Measurements from ENCODE around the gene SUB1.
"Not testable (repeated sequence)": the region's sequence is repeated elsewhere in the genome, so short reads cannot be mapped to it uniquely, and the experiment has no call there.

The SUB1 gene

GRCh38 chr5:32571128-32571527 is 14.2 kb upstream of the SUB1 start:
- no peaks in the 10 kb centered on the region for H3K4me1 ChIP-seq (ENCODE audit: control insufficient read depth, low read depth, low read length)
- H3K27me3 ChIP-seq (ENCODE audit: insufficient read depth, low read length, poor library complexity): no peaks in the 10 kb centered on the region
- H3K56ac ChIP-seq (ENCODE audit: low read length): no peak overlapping the region
- H3K23ac ChIP-seq (ENCODE audit: low read length): no peak overlapping the region
- H3K4ac ChIP-seq (ENCODE audit: low read depth, low read length): no peak overlapping the region
- no peak overlapping the region for H3K4me2 ChIP-seq (ENCODE audit: low read length)
- no peak overlapping the region for H3K18ac ChIP-seq (ENCODE audit: low read length)
- H3K4me3 ChIP-seq (ENCODE audit: low read length): no peak overlapping the region
- no peak overlapping the region for H2BK15ac ChIP-seq (replicated peaks; ENCODE audit: low read depth)
- H2BK5ac ChIP-seq (ENCODE audit: low read length): no peak overlapping the region
- no peak overlapping the region for H2BK120ac ChIP-seq (ENCODE audit: low read depth, low read length)
- H3K36me3 ChIP-seq (ENCODE audit: control insufficient read depth, insufficient read depth, low read length): no peaks in the 10 kb centered on the region
- H3K79me2 ChIP-seq (ENCODE audit: control insufficient read depth, insufficient read depth, low read length): no peaks in the 10 kb centered on the region
- no peak overlapping the region for H3K27ac ChIP-seq (ENCODE audit: low read depth, low read length)
- WGBS (ENCODE audit: extremely low coverage, insufficient coverage, low lambda C conversion rate): no CpG with 5 or more reads among the region's 1 CpG
- H4K8ac ChIP-seq (ENCODE audit: low read depth, low read length): no peak overlapping the region
- no peak overlapping the region for H2AK5ac ChIP-seq (ENCODE audit: low read length)
- no peaks in the 10 kb centered on the region for H3K79me1 ChIP-seq (ENCODE audit: low read length)
- DNase-seq: no peak
- H4K5ac ChIP-seq (ENCODE audit: low read length): no peak overlapping the region
- H3K9ac ChIP-seq (ENCODE audit: low read length): no peak overlapping the region

DNA sequence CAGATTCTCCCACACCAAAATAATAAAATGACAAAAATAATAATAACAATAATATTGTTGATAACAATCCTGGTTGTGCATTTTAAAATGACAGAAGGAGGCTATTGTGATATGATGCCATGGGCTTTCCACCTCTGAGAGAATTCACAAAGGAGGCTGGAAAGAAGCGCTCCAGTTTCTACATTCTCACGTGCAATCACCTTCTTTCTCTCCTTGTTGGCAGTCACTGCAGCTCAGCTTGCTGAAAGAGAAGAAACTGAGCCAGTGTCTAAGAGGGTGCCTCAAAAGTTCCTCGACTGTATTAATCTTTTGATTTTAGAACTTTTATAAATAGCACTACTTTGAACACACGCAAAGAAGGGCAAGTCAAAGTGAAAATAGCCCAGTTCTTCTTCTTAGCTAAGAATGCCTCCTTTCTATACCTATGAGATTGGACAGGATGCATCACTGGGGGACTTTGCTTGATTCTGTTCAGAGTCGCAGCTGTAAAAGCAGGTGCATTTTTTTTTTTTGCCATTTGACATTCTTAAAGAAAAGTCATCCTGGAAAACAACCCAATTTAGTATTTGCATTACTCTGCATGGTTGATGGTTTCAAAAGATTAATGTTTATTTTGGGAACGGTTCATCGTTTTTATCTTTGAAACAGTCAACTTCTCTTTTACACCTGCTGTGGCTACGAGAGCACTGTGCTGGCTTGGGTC is 12.4 kb upstream of the SUB1 start:
- no peak overlapping the region for H3K56ac ChIP-seq (ENCODE audit: low read length)
- no peak overlapping the region for H3K18ac ChIP-seq (ENCODE audit: low read length)
- no peak overlapping the region for H3K4ac ChIP-seq (ENCODE audit: low read depth, low read length)
- WGBS (ENCODE audit: extremely low coverage, insufficient coverage, low lambda C conversion rate): no CpG with 5 or more reads among the region's 8 CpGs
- H3K9ac ChIP-seq (ENCODE audit: low read length): no peak overlapping the region
- no peak overlapping the region for H2BK5ac ChIP-seq (ENCODE audit: low read length)
- no peak for DNase-seq
- no peak overlapping the region for H3K27ac ChIP-seq (ENCODE audit: low read depth, low read length)
- H3K23ac ChIP-seq (ENCODE audit: low read length): no peak overlapping the region
- no peak overlapping the region for H4K8ac ChIP-seq (ENCODE audit: low read depth, low read length)
- no peak overlapping the region for H2BK15ac ChIP-seq (replicated peaks; ENCODE audit: low read depth)
- H2AK5ac ChIP-seq (ENCODE audit: low read length): no peak overlapping the region
- no peak overlapping the region for H3K4me2 ChIP-seq (ENCODE audit: low read length)
- no peak overlapping the region for H4K5ac ChIP-seq (ENCODE audit: low read length)
- H2BK120ac ChIP-seq (ENCODE audit: low read depth, low read length): no peak overlapping the region
- H3K4me3 ChIP-seq (ENCODE audit: low read length): no peak overlapping the region
- H3K27me3 ChIP-seq (ENCODE audit: insufficient read depth, low read length, poor library complexity): no peaks in the 10 kb centered on the region
- no peaks in the 10 kb centered on the region for H3K36me3 ChIP-seq (ENCODE audit: control insufficient read depth, insufficient read depth, low read length)
- no peaks in the 10 kb centered on the region for H3K79me1 ChIP-seq (ENCODE audit: low read length)
- H3K79me2 ChIP-seq (ENCODE audit: control insufficient read depth, insufficient read depth, low read length): no peaks in the 10 kb centered on the region
- H3K4me1 ChIP-seq (ENCODE audit: control insufficient read depth, low read depth, low read length): no peaks in the 10 kb centered on the region

DNA sequence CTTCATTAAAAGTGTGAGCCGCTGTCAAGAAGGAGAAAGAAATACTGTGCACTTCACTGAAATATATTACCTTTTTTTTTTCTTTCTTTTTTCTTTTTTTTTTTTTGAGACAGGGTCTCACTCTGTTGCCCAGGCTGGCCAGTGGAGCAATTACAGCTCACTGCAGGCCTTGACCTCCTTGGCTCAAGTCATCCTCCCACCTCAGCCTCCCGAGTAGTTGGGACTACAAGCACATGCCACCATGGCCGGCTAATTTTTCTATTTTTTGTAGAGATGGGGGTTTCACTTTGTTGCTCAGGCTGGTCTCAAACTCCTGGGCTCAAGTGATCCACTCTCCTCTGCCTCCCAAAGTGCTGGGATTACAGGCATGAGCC is 11.9 kb upstream of the SUB1 start:
- not testable (repeated sequence) for H4K8ac ChIP-seq (ENCODE audit: low read depth, low read length); H2BK5ac ChIP-seq (ENCODE audit: low read length)

DNA sequence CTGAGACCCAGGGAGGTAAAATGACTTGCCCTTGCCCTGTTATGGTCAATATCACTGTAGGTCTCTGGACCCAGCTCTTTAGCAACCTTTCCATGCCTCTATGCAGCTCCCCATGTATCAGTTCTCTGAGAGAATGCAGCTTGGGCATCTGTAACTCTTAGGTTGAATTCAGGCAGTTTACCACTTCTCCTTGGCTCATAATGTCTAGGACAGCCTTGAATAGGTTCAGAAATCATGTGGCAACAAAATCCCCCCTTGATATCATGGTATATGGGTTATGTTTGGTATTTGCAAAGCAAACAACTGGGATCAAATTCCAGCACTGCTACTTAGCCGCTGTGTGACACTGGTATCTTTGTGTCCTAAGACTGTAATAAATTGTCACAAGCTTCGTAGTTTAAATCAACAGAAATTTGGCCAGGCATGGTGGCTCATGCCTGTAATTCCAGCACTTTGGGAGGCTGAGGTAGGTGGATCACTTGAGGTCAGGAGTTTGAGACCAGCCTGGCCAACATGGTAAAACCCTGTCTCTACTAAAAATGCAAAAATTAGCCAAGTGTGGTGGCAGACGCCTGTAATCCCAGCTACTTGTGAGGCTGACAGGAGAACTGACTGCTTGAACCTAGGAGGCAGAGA is 10.7 kb upstream of the SUB1 start:
- Histone ChIP-seq H3K4ac (ENCODE audit: low read depth, low read length) (no peak overlapping the region), H2BK5ac (ENCODE audit: low read length) (no peak overlapping the region), H3K79me2 (ENCODE audit: control insufficient read depth, insufficient read depth, low read length) (no peaks in the 10 kb centered on the region), H3K56ac (ENCODE audit: low read length) (no peak overlapping the region), H2BK120ac (ENCODE audit: low read depth, low read length) (no peak overlapping the region), H4K5ac (ENCODE audit: low read length) (no peak overlapping the region), H4K8ac (ENCODE audit: low read depth, low read length) (no peak overlapping the region), H2AK5ac (ENCODE audit: low read length) (no peak overlapping the region), H3K36me3 (ENCODE audit: control insufficient read depth, insufficient read depth, low read length) (no peaks in the 10 kb centered on the region), H3K27me3 (ENCODE audit: insufficient read depth, low read length, poor library complexity) (no peaks in the 10 kb centered on the region), H3K4me3 (ENCODE audit: low read length) (no peak overlapping the region), H2BK15ac (replicated peaks; ENCODE audit: low read depth) (no peak overlapping the region), H3K4me1 (ENCODE audit: control insufficient read depth, low read depth, low read length) (no peaks in the 10 kb centered on the region), H3K23ac (ENCODE audit: low read length) (no peak overlapping the region), H3K79me1 (ENCODE audit: low read length) (no peaks in the 10 kb centered on the region), H3K4me2 (ENCODE audit: low read length) (no peak overlapping the region), H3K9ac (ENCODE audit: low read length) (no peak overlapping the region), H3K27ac (ENCODE audit: low read depth, low read length) (no peak overlapping the region), H3K18ac (ENCODE audit: low read length) (no peak overlapping the region)
- DNase-seq: no peak
- no CpG with 5 or more reads among the region's 3 CpGs for WGBS (ENCODE audit: extremely low coverage, insufficient coverage, low lambda C conversion rate)

More for the DNA sequence above, 11.9 kb upstream of the SUB1 start:
- H3K27ac ChIP-seq (ENCODE audit: low read depth, low read length); H2BK120ac ChIP-seq (ENCODE audit: low read depth, low read length); H3K56ac ChIP-seq (ENCODE audit: low read length); H3K4me3 ChIP-seq (ENCODE audit: low read length); H4K5ac ChIP-seq (ENCODE audit: low read length); H3K4me1 ChIP-seq (ENCODE audit: control insufficient read depth, low read depth, low read length); H2BK15ac ChIP-seq (replicated peaks; ENCODE audit: low read depth); H3K23ac ChIP-seq (ENCODE audit: low read length); H3K4me2 ChIP-seq (ENCODE audit: low read length); H3K36me3 ChIP-seq (ENCODE audit: control insufficient read depth, insufficient read depth, low read length); H3K9ac ChIP-seq (ENCODE audit: low read length); DNase-seq; H3K4ac ChIP-seq (ENCODE audit: low read depth, low read length); H3K79me2 ChIP-seq (ENCODE audit: control insufficient read depth, insufficient read depth, low read length); H2AK5ac ChIP-seq (ENCODE audit: low read length); H3K79me1 ChIP-seq (ENCODE audit: low read length); H3K18ac ChIP-seq (ENCODE audit: low read length); H3K27me3 ChIP-seq (ENCODE audit: insufficient read depth, low read length, poor library complexity): not testable (repeated sequence)
- no CpG with 5 or more reads among the region's 3 CpGs for WGBS (ENCODE audit: extremely low coverage, insufficient coverage, low lambda C conversion rate)

- Histone ChIP-seq H3K27ac (ENCODE audit: low read depth, low read length) (no peak overlapping the region), H4K8ac (ENCODE audit: low read depth, low read length) (no peak overlapping the region), H3K23ac (ENCODE audit: low read length) (no peak overlapping the region), H3K36me3 (ENCODE audit: control insufficient read depth, insufficient read depth, low read length) (no peaks in the 10 kb centered on the region), H2AK5ac (ENCODE audit: low read length) (no peak overlapping the region), H3K56ac (ENCODE audit: low read length) (no peak overlapping the region), H3K4me3 (ENCODE audit: low read length) (no peak overlapping the region), H3K79me1 (ENCODE audit: low read length) (no peaks in the 10 kb centered on the region), H2BK5ac (ENCODE audit: low read length) (no peak overlapping the region), H3K79me2 (ENCODE audit: control insufficient read depth, insufficient read depth, low read length) (no peaks in the 10 kb centered on the region), H3K4ac (ENCODE audit: low read depth, low read length) (no peak overlapping the region), H4K5ac (ENCODE audit: low read length) (no peak overlapping the region), H2BK15ac (replicated peaks; ENCODE audit: low read depth) (no peak overlapping the region), H3K9ac (ENCODE audit: low read length) (no peak overlapping the region), H3K4me2 (ENCODE audit: low read length) (no peak overlapping the region), H3K27me3 (ENCODE audit: insufficient read depth, low read length, poor library complexity) (no peaks in the 10 kb centered on the region), H2BK120ac (ENCODE audit: low read depth, low read length) (no peak overlapping the region), H3K18ac (ENCODE audit: low read length) (no peak overlapping the region), H3K4me1 (ENCODE audit: control insufficient read depth, low read depth, low read length) (peaks cover 4% of the 10 kb centered on the region)
- no CpG with 5 or more reads among the region's 3 CpGs for WGBS (ENCODE audit: extremely low coverage, insufficient coverage, low lambda C conversion rate)
- no peak for DNase-seq
Measured at GRCh38 chr5:32578363-32578762, 7.0 kb upstream of the SUB1 start.

GRCh38 chr5:32578764-32579163 is 6.6 kb upstream of the SUB1 start:
- H4K5ac ChIP-seq (ENCODE audit: low read length): no peak overlapping the region
- H3K18ac ChIP-seq (ENCODE audit: low read length): no peak overlapping the region
- no peak overlapping the region for H2BK120ac ChIP-seq (ENCODE audit: low read depth, low read length)
- H2AK5ac ChIP-seq (ENCODE audit: low read length): no peak overlapping the region
- H3K79me1 ChIP-seq (ENCODE audit: low read length): no peaks in the 10 kb centered on the region
- H3K4ac ChIP-seq (ENCODE audit: low read depth, low read length): no peak overlapping the region
- no CpG with 5 or more reads among the region's 3 CpGs for WGBS (ENCODE audit: extremely low coverage, insufficient coverage, low lambda C conversion rate)
- no peak overlapping the region for H4K8ac ChIP-seq (ENCODE audit: low read depth, low read length)
- peaks cover 4% of the 10 kb centered on the region for H3K4me1 ChIP-seq (ENCODE audit: control insufficient read depth, low read depth, low read length)
- H3K9ac ChIP-seq (ENCODE audit: low read length): no peak overlapping the region
- H2BK15ac ChIP-seq (replicated peaks; ENCODE audit: low read depth): no peak overlapping the region
- no peaks in the 10 kb centered on the region for H3K36me3 ChIP-seq (ENCODE audit: control insufficient read depth, insufficient read depth, low read length)
- no peak overlapping the region for H3K56ac ChIP-seq (ENCODE audit: low read length)
- H2BK5ac ChIP-seq (ENCODE audit: low read length): no peak overlapping the region
- no peak for DNase-seq
- no peak overlapping the region for H3K27ac ChIP-seq (ENCODE audit: low read depth, low read length)
- H3K23ac ChIP-seq (ENCODE audit: low read length): no peak overlapping the region
- no peak overlapping the region for H3K4me2 ChIP-seq (ENCODE audit: low read length)
- no peak overlapping the region for H3K4me3 ChIP-seq (ENCODE audit: low read length)
- no peaks in the 10 kb centered on the region for H3K27me3 ChIP-seq (ENCODE audit: insufficient read depth, low read length, poor library complexity)
- no peaks in the 10 kb centered on the region for H3K79me2 ChIP-seq (ENCODE audit: control insufficient read depth, insufficient read depth, low read length)

Measured in mesendoderm (in vitro differentiated cells).